ENCODE results near the gene ATG7. TPM values are rescaled to one million over a fixed set of nuclear protein-coding genes. Genes with fewer than 3 reads are reported as not detected.

ATG7 gene
- total and polyA plus RNA-seq, 10 of the 15 experiments (the other 5 are each of a cell fraction or from before 2014, with no cell fraction given) = 13.5 to 49.5 (median 26.4) TPM

GRCh38 chr3:11509173-11510000 lies 237.2 kb downstream of the ATG7 start (continued):
- no peak for TF ChIP-seq IRF3 (IDR thresholded peaks at IDR 0.05)

- H3K4me1 ChIP-seq (ENCODE audit: control insufficient read depth, insufficient read depth, low read length) = no peaks in the 10 kb centered on the region
- no peak overlapping the region for H3K4me3 ChIP-seq
- no peaks in the 10 kb centered on the region for H3K36me3 ChIP-seq (ENCODE audit: control insufficient read depth in 2 of 2, insufficient read depth in 2 of 2, low read length in 1 of 2)
- H3K27me3 ChIP-seq (replicated peaks in 1 of 2; ENCODE audit: control insufficient read depth in 2 of 2, insufficient read depth in 2 of 2, low read length in 1 of 2) = no peaks in the 10 kb centered on the region
- intact Hi-C loops (cut with micrococcal nuclease; ENCODE audit: unreplicated experiment) (no loop called here), in situ Hi-C loops (cut with MboI) (no loop called here)
- FAIRE-seq = no peak
- no peaks in the 10 kb centered on the region for H3K79me2 ChIP-seq (ENCODE audit: control insufficient read depth, insufficient read depth, low read length)
- no TSS peak for BruUV-seq (replicated peaks)
- H3K9me3 ChIP-seq (replicated peaks; ENCODE audit: control insufficient read depth, insufficient read depth, low read length) = no peaks in the 10 kb centered on the region
- ATAC-seq = no peak
- H4K20me1 ChIP-seq (ENCODE audit: control insufficient read depth, insufficient read depth) = no peaks in the 10 kb centered on the region
- ChIA-PET RAD21 (ENCODE audit: unreplicated experiment) (no interaction called here), POLR2A (no interaction called here), CTCF (interaction anchor here (1.0 kb wide), 1 partner anchor 11 kb away, joined by 3 read pairs; no protein-coding TSS in a partner anchor), SMC1A (ENCODE audit: uncharacterized antibody, unreplicated experiment) (no interaction called here)
- no peak overlapping the region for H3K4me2 ChIP-seq (ENCODE audit: control insufficient read depth, insufficient read depth)
- H3K9ac ChIP-seq (ENCODE audit: control insufficient read depth, insufficient read depth, low read length) = no peak overlapping the region
- H3K27ac ChIP-seq (ENCODE audit: control insufficient read depth, insufficient read depth) = no peak overlapping the region
- DNase-seq (ENCODE audit: low read depth, low spot score) = no peak
- H2AFZ ChIP-seq (ENCODE audit: control insufficient read depth, low read depth, low read length) = no peak overlapping the region
- WGBS (ENCODE audit: insufficient coverage, insufficient replicate concordance, low lambda C conversion rate, missing lambda C conversion rate) = 88% methylated on average over 5 of the region's 5 CpGs
- TF ChIP-seq HDAC6 (IDR thresholded peaks at IDR 0.05; ENCODE audit: unreplicated experiment) = no peak
- TF ChIP-seq ZNF622 (IDR thresholded peaks at IDR 0.05) = no peak
- TF ChIP-seq SUPT20H (IDR thresholded peaks at IDR 0.05; ENCODE audit: borderline replicate concordance, control insufficient read depth, low read depth, low read length) = no peak
- no peak for TF ChIP-seq ZNF207 (IDR thresholded peaks at IDR 0.05; ENCODE audit: borderline replicate concordance)
- no peak for TF ChIP-seq FOS (IDR thresholded peaks at IDR 0.05; ENCODE audit: borderline replicate concordance, extremely low read depth, insufficient read length)
- TF ChIP-seq ZBTB4 (CRISPR knock-in tag; IDR thresholded peaks at IDR 0.05) = no peak
- TF ChIP-seq SMARCA5 (IDR thresholded peaks at IDR 0.05) = no peak
- no peak for TF ChIP-seq NKRF (conservative IDR thresholded peaks at IDR 0.05)
- TF ChIP-seq PAX8 (IDR thresholded peaks at IDR 0.05) = no peak
These were observed 237.8 kb downstream of the ATG7 start for GRCh38 chr3:11510001-11510340.
